ENCODE measurements around the gene RANBP1.

The RANBP1 gene

DNA sequence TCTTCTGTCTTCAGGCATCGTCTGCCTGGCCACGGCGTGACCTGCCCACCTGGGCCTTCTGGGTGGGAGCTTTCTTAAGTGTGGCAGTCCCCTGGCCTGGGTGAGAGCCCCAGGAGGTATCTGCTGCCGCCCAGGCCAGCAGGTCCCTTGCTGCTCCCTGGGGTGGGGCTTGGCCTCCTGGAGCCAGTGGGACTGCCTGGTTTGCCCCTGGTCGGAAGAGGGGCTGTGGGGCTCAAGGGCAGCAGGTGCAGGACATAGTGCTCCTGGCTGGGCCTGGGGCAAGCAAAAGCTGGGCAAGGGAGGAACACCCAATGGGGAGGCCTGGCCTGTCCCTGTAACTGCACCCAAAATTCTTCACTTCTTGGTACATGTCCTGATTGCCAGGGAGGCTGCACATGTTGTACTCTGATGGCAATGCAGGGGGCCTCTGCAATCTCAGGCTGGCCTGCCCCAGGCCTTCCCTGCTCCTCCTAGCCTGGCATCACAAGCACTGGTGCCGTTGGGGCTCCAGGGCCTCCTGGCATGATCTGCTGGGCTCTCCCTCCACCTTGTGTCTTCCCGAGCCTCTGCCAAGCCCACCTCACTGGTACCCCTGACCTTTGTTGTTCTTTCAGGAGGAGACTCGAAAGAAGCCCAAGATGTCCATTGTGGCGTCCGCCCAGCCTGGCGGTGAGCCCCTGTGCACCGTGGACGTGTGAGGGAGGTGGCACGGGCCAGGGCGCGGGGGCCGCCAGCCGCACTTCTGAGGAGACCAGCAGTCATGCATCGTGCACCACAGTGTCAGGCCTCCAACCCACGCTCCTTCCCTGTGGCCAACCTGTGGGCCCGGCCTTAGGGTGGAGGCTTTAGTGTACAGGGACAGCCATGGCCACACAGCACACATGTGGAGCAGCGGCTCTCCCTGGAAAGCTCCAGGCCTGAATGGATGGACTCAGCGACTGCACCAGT, 6.2 kb upstream of the RANBP1 start:
- DNase-seq, result no peak

DNA sequence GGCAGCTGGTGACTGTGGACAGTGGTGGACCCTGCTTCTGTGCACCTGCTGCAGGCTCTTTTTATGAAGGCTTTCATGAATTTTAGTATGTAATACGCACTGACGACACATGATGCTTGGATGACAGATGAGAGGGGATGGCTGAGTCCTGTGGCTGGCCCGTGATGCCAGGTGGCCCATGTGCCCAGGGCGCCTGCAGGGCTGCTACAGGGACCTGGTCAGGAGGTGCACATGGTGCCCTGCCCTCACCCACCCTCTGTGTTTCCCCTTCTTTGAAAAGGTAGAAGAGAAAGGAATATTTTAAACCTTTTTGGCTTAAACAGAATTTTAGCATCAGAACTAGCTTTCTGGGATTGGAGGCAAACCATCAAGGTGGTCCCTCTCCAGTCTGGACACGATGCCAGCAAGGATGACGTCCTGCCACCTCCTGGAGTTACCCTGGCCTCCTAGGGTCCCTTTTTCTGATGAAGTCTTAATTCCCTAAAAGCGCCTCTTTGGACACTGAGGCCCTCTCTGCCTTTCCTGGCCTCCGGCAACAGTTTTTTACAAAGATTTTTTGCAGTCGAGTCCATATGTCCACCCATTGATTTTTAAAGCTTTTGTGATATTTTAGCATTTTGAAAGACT, 5.4 kb upstream of the RANBP1 start:
- no peak for DNase-seq

DNA sequence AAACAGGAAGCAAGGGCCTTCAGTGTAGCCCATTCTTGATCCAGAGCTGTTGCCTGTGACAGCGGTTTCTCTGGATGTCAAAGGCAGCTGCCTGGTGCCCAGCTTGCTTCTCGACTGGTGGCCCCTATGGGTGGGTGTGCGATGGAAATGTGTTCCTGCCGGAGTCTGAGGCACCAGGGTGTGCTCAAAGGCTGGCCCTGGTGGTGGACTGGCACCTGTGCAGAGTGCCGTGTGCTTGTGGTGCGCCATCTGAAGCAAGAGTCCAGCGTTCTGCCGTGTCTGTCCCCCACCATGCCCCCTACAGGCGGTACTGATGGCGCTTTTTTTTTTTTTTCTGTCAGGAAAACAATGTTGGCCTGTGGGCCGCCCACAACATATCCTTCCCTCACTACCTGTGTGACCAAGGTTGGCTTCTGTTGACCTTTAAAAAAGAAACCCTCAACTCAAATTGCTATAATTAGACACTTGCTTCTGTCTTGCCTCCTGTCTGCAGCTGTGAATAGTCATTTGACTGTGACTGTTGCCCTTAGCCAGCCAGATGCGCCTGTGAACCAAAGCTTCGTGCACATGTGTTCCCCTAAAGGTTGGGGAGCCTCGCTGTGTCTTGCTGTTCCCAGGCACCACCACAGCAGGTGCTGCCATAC, 4.7 kb upstream of the RANBP1 start:
- peak in 1 of 2 donors; percentile 45 for DNase-seq

DNA sequence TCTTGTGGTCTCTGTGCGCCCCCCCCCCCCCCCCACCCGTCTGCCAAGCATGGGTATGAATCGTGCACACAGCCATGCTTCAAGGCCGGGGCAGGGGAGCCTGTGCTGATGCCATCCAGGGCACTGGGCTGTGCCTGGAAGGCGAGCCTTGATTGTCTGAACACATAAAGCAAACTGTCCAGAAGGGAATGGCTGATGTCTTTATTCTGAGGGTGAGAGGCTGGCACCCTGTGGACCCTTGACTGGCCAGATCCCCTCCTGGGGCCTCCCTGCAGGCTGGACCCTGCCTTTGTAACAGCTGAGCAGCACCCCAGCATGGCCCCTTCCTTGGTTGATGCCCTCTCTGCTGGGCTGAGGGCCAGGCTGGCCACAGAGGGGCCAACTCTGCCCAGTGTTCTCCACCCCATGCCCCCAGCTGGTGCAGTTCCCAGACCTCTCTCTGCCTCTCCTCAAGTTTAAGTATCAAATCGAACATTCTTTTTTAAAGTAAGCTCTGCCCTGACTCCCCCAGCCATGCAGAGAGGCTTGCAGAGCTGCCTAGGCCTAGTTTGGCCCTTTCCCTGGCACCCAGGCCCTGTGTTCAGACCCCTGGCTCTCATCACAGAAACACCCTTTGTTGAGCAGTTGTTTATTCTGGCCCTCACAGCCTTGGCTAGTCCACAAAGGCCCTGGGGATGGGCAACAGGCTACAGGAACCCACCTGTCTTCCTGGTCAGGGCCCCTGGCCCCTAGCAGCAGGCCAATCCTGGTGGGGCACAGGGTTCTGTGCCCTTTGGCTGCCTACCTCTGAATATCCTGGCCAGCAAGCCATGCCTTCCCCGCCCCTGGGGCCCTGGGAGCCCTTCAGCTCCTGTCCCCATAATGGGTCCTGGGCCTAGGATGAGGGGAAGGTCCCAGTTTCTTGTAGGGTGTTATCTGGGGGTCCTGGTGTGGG, 3.9 kb upstream of the RANBP1 start:
- DNase-seq, result no peak

DNA sequence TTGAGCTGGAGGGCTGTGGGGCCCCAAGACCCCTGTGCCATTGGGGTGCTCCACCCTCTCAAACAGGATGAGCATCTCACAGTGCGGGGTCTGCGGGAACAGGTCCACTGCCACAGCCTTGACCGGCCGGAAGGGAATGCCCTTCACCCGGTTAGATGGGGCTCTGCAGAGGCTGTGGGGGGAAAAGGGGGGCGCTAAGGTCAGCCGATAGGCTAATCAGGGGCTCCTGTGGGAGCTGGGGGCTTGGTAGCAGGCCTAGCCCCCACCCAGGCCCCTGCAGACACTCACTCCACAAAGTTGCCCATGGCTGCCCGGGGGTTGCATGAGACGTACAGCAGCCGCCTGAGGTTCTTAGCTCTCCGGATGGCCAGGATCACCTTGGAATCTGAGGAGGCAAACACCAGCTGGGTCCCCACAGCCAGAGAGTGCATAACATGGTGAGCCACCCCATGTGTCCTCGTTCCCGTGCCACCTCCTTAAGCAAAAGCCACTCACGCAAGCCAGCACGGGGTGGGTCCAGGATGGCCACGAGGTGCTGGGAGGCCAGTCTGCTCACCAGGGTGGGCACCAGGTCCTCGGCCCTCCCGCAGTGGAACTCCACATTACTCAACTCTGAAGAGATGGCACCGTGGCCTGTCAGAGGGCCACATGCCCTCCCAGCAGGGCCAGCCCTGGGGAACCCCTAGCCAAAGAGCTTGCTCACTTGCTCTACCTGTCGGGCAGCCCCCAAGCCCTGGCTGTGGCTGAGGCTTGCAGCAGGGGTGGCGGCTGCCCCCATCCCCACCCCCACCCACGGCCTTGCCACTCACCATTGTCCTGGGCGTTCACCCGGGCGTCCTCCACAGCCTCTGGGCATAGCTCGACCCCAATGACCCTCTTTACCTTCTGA, 3.0 kb upstream of the RANBP1 start:
- no peak for DNase-seq

DNA sequence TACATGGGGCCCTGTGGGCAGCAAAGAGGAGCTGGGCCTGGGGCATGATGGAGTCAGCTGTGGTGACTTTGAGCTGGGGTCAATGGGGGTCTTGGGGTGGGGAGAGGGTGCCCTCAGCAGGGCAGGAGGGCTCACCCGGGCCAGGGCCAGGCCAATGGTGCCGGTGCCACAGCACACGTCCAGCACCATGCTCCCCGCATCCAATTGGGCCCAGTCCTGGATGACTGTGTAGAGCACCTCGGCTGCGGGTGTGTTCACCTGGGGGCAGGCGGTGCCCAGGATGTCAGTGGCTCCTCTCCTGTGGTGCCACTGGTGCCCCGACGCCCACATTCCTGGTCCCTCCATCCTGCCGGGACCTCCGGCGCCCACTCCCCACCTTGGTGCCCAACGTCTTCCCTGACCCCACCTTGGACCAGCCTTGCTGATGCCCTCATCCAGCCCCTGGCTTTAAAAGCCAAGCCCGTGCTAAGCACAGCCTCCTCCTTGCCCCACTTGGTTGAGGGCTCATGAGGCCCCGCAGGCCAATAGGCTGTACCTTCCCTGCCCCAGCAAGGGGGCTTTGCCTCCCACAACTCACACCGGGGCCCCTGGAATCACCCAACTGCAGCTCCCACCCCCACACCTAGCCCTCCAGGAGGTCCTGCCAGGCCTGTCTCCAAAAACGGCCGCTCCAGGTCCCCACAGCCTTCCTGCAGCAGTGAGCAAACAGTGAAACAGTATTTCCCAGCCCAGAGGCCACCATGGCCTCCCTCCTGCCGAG, 2.2 kb upstream of the RANBP1 start:
- no peak for DNase-seq

DNA sequence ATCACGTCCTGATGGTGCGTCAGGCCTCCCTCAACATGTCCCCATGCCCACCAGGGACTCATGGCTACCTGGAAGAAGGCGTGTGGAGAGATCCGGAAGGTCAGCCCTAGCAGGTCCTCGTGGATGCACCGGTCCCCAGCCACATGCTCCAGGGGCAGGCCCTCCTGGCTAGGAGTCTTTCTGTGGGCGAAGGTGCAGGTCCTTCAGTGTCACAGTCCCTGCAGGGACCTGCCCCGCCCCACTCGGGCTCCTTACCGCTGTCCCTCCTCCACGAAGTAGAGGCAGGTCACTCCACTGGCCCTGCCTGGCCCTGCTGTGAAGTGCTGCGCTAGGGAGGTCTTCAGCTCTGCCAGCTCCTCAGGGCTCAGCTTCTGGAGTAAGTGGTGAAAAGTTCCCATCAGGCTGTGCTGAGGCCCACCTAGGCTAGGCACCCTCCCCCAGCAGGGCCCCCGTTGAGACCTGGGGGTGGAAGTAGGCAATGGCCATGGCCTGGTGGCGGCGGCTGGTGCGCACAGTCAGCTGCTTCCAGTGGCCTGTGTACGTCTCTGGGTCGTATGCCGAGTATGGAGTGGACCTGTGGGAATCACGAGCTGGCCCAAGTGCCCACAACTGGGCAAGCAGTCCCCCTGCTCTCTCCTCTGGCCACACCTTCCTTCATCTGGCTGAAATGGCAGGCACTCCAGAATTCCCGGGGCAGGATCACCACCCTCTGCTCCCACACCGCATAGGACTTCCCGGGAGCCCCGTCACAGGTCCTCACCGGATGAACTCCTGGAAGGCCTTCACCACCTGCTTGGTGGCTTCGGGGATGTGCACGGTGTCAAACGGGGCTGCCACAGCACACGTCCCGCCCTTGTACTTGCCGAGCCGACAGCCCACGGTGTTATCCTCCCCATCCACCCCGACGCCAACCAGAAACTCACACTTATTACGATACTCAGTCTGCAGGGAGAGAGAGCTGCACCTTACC, 1.1 kb upstream of the RANBP1 start:
- DNase-seq, result no peak

DNA sequence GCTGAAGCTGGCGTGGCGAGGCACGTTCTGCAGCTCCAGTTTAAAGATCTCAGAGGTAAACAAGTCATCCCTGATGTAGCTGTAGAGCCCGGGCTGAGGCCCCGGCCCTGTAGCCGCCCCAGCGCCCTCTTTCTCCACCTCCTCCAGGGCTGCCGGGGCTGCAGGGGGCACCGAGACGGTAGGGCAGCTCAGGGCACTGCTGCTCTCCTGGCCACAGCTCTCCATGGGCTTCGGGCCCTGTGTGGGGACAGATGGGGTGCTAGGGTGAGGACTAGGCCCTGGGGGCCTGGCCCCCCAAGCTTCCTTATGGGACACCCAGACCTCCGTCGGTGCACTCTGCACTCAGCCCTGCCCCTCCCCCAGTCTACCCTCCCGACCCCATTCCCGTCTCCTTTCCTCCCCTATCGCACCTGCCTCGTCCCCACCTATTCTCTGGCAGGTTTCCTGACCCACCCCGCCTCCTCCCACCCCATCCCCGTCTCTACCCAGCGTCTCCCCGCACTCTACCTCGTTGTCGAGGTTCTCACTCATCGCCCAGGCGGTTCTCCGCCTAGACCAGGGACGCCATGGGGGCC, 559 bp downstream of the RANBP1 start:
- DNase-seq, result no peak

DNA sequence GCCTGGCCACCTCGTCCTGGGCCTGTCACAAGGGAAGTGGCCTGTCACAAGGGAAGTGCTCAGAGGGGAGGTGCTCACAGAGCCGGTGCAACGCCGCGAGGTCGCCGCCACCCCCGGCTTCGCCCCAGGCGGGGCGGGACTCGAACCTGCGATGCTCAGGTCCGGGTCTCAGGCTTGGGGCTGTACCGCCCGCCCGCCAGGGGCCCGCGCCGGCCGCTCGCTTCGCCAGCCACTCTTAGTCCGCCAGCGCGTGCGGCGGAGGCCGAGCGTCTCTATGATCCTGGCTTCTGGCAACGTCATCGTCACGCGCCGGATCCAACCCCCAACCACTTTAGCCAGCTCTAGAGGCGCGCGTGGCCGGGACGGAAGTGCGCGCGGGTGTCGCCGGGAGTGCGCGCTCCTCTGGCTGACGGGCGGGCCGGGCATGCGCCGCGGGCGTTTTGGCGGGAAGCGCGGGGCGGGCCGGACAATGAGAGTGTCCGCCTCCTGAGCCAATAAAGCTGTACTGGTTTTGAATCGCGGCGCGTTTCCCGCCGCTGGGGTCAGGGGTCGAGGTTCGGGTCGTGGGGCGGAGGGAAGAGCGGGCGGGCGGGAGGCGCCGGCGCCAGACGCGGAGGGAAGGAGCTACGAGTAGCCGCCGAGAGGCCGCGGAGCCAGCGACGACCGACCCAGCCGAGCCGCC, 1.2 kb downstream of the RANBP1 start, which contains the start of gene TRMT2A:
Gene TRMT2A (minus strand): TSS at position 276 of the 682 bp plus-strand sequence. CDS start 320 bp downstream, outside the sequence.
- peak; percentile 97 to 98 for DNase-seq

DNA sequence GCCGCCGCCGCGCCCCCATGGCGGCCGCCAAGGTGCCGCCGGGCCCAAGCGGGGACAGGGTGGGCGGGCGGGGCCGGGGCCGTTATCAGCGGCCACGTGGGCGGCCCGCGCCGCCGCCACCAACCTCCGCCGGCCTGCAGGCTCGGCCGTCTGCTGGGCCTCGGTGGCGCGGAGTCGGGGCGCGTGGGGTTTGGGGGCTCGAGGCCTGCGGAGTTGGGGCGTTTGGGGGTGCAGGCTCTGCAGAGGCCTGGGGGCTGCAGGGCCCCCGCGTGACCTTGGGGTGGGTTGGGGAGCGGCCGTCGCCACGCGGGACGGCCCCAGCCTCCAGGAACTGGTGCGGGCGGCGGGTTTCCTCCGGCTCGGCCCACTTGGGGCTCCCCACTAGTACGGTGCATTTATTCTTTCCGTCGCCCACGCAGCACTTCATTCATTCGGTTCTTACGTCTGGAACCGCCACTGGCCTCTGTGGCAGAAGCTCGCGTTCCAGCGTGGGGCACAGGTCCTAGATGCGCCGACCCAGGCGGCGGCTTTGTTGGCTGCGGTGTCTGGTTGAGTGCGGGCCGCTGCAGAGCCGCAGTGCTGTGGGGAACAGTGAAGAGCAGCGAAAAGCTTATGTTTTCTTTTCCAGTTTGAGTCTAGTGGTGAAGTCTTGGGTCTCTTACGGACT, 1.9 kb downstream of the RANBP1 start:
- DNase-seq, result peak; percentile 27 to 59

DNA sequence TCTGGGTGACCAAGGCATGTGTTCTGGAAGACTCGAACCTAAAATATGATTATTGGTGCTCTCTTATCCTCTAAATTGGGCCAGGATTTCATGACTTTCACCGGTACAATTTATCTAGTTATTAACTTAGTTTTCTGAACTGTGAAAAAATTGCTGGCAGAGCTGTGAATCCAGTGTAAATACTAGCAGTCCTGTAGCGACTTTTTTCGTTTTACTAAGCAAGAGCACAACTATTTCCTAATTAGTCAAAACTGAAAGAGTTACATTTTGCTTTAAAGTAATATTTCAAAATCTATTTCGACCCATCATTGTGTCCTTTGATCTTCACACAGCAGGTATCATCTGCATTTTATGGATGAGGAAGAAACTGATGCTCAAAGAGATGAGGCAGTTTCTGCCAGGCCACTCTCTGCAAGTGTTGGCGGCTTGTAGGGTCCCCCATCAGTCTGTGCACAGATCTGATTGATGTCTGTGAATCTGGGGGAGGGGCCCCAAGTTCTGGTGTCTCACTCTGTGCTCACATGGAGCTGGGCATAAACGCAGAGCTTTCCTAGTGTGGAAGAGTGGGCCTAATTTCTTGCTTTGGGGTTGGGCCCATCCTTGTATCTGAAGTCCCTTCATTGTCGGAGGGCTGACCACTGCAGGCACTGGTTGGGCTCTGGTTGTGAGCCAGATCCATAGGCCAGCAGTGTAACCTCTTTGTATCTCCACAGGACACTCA, 2.6 kb downstream of the RANBP1 start:
- no peak for DNase-seq

DNA sequence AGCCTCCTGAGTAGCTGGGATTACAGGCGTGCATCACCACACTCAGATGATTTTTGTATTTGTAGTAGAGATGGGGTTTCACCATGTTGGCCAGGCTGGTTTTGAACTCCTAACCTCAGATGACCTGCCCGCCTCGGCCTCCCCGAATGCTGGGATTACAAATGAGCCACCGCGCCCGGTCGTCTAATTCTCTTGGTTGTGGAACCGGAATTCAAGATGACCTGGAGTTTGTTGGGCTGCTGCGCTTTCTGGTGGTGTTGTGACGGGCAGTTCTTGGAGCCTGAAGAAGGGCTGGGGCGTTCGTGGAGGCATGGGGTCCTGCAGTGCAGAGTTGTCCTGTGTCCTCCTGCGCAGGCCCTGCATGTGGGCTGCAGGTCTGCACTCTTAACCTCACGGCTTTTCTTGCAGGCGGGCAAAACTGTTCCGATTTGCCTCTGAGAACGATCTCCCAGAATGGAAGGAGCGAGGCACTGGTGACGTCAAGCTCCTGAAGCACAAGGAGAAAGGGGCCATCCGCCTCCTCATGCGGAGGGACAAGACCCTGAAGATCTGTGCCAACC, 6.0 kb downstream of the RANBP1 start:
- DNase-seq, result no peak

DNA sequence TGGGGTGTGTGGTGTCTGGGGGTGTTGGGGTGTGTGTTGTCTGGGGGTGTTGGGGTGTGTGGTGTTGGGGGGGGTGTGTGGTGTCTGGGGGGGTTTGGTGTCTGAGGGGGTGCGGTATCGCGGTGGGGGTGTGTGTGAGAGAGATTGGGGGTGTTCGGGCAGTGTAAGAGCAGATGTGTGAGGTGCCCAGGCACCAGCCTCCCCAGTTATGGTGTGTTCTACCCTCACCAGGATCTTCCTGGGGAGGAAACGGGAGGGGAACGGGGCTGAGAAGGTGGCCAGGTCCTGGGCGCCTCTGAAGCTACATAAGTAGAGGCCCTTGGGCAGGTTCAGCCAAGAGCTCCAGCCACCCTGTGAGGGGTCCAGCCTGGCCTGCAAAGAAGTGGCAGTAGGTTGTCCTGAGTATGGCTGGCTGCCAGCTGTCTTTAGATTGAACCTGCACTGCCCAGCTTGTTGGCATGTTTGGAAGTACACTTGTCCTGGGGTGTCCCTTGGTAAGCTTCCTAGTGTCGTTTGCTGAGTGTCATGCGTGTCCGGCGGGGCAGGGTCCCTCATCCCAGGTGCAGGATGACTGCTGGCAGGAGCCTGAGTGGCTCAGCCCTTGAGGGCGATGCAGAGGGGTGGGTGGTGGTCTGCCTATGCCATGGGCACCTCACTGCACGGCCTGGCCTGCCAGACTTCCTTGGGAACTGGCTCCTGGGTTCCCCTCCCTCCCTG, 7.6 kb downstream of the RANBP1 start:
- no peak for DNase-seq

DNA sequence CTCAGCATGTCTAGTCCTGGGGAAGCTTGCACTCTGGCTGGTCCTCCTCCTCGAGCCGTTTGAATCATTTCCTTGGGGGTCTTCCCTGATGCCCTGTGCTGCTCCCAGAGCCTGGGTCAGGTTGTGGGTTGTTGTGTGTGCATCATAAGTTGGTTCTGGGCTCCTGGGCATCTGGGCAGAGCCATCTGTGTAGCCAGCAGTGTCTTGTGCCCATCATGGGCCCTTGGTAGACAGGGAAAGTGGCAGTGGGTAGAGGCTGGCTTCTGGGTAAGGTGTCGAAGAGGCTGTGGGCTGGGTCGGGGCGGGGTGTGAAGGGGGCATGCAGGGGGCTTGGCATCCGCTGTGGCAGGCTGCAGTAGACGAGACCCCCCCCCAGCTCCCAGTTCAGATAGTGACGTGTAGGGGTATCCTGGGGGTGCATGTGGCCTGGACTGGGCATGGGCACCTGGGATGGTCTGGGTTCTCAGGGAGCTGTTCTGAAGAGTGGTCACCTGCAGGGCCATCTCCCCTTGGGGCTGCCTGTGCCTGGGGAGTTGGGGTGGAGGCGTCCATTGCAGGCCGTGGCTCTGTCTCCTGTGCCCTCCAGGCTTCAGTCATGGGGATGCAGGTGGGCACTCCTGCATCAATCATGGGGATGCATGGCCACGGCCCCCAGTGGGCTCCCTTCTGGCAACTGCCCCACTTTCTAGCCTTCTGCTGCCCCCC, 8.3 kb downstream of the RANBP1 start:
- no peak for DNase-seq
